HEK293 (cell line): Measurements from ENCODE around the gene NLRP13.
A peak's percentile ranks its signal among the peaks of the same experiment; 100 is the strongest.

Source experiments
- CTCF ChIA-PET: fragments of 350-600 bp; formaldehyde crosslinking; extraction: SDS; loops from one replicate; lab custom pipeline; 2021; ENCODE audit warnings: antibody characterized with exemption; lab: Yijun Ruan, JAX
- POLR2A ChIA-PET: fragments of 300-600 bp; formaldehyde crosslinking; extraction: SDS; loops from one replicate; lab custom pipeline; 2020; ENCODE audit warnings: antibody characterized with exemption, inconsistent platforms; lab: Yijun Ruan, JAX
- H3K27ac ChIP-seq: fragments of 200-500 bp; sonication (Bioruptor generic); 2 replicates; pipeline ENCODE4 v1.5.1; 2014; ENCODE audit warnings: low read depth, low read length, control low read depth, inconsistent platforms; ENCODE audit errors: extremely low read depth
- H3K36me3 ChIP-seq, 2 experiments: fragments of 200-500 bp in 1 of 2; sonication (Bioruptor generic) in 1 of 2; 1 replicate in 1 of 2; 2 replicates in 1 of 2; pipeline ENCODE4 v1.5.1; 2014 to 2017; ENCODE audit warnings: inconsistent platforms in 2 of 2, low read length in 2 of 2; ENCODE audit not compliant: control insufficient read depth in 2 of 2, insufficient read depth in 1 of 2
- H3K4me1 ChIP-seq: fragments of 200-500 bp; sonication (Bioruptor generic); 2 replicates; pipeline ENCODE4 v1.5.1; 2014; ENCODE audit warnings: mild to moderate bottlenecking, low read length, inconsistent platforms; ENCODE audit not compliant: control insufficient read depth, insufficient read depth
- H3K4me3 ChIP-seq: 2 replicates; pipeline ENCODE4 v1.5.1; 2011; ENCODE audit warnings: low read depth, mild to moderate bottlenecking, control low read depth, low read length, moderate library complexity
- H3K9me3 ChIP-seq: fragments of 200-500 bp; sonication (Bioruptor generic); 2 replicates; pipeline ENCODE4 v1.5.1; 2014; ENCODE audit warnings: low read depth, low read length, inconsistent platforms; ENCODE audit not compliant: control insufficient read depth, insufficient read depth
- FEZF1 ChIP-seq: fragments of 450-650 bp; formaldehyde crosslinking; IDR thresholded peaks from 2 replicates; pipeline ENCODE4 v1.5.1; 2016; ENCODE audit warnings: missing biosample characterization, missing genetic modification characterization
- GFI1B ChIP-seq: fragments of 450-650 bp; formaldehyde crosslinking; IDR thresholded peaks from 2 replicates; pipeline ENCODE4 v1.5.1; 2016; ENCODE audit warnings: missing biosample characterization, missing genetic modification characterization
- PRDM1 ChIP-seq: fragments of 450-650 bp; formaldehyde crosslinking; IDR thresholded peaks from 2 replicates; pipeline ENCODE4; 2016; ENCODE audit warnings: missing biosample characterization, missing genetic modification characterization
- TCF7L2 ChIP-seq: IDR thresholded peaks from 2 replicates; pipeline ENCODE4 v1.6.1; 2011; ENCODE audit warnings: low read depth, mild to moderate bottlenecking, inconsistent platforms, low read length, moderate library complexity, borderline replicate concordance
- ZNF16 ChIP-seq: fragments of 450-650 bp; formaldehyde crosslinking; IDR thresholded peaks from 2 replicates; pipeline ENCODE4 v1.5.1; 2016; ENCODE audit warnings: low read depth, missing biosample characterization, missing genetic modification characterization
- ZNF175 ChIP-seq: fragments of 450-650 bp; formaldehyde crosslinking; IDR thresholded peaks from 2 replicates; pipeline ENCODE4 v1.5.1; 2016; ENCODE audit warnings: missing biosample characterization, missing genetic modification characterization
- ZNF19 ChIP-seq: fragments of 450-650 bp; formaldehyde crosslinking; IDR thresholded peaks from 2 replicates; pipeline ENCODE4; 2016; ENCODE audit warnings: missing biosample characterization, missing genetic modification characterization, low read depth
- ZNF280D ChIP-seq: fragments of 450-650 bp; formaldehyde crosslinking; IDR thresholded peaks from 2 replicates; pipeline ENCODE4 v1.5.1; 2016; ENCODE audit warnings: missing biosample characterization, missing genetic modification characterization
- ZNF292 ChIP-seq: fragments of 450-650 bp; formaldehyde crosslinking; IDR thresholded peaks from 2 replicates; pipeline ENCODE4 v1.5.1; 2016; ENCODE audit warnings: low read depth, missing biosample characterization, missing genetic modification characterization, borderline replicate concordance
- ZNF335 ChIP-seq: fragments of 450-650 bp; formaldehyde crosslinking; conservative IDR thresholded peaks from 2 replicates; pipeline ENCODE4 v1.5.1; 2016; ENCODE audit warnings: missing biosample characterization, missing genetic modification characterization
- ZNF362 ChIP-seq: fragments of 450-650 bp; formaldehyde crosslinking; IDR thresholded peaks from 2 replicates; pipeline ENCODE4 v1.5.1; 2016; ENCODE audit warnings: missing biosample characterization, missing genetic modification characterization
- ZNF394 ChIP-seq: fragments of 450-650 bp; formaldehyde crosslinking; IDR thresholded peaks from 2 replicates; pipeline ENCODE4 v1.5.1; 2016; ENCODE audit warnings: missing biosample characterization, missing genetic modification characterization, mild to moderate bottlenecking, moderate library complexity, borderline replicate concordance
- ZNF548 ChIP-seq: fragments of 450-650 bp; formaldehyde crosslinking; IDR thresholded peaks from 2 replicates; pipeline ENCODE4 v1.5.1; 2016; ENCODE audit warnings: missing biosample characterization, missing genetic modification characterization
- ZNF549 ChIP-seq: fragments of 450-650 bp; IDR thresholded peaks from 2 replicates; pipeline ENCODE4 v1.5.1; 2018; ENCODE audit warnings: missing biosample characterization, missing genetic modification characterization, mild to moderate bottlenecking, inconsistent platforms, moderate library complexity
- ZNF561 ChIP-seq: fragments of 450-650 bp; IDR thresholded peaks from 2 replicates; pipeline ENCODE4 v1.5.1; 2018; ENCODE audit warnings: missing biosample characterization, missing genetic modification characterization, borderline replicate concordance
- ZNF571 ChIP-seq: fragments of 450-650 bp; formaldehyde crosslinking; IDR thresholded peaks from 2 replicates; pipeline ENCODE4 v1.5.0; 2017; ENCODE audit warnings: missing biosample characterization, missing genetic modification characterization
- ZNF580 ChIP-seq: fragments of 450-650 bp; formaldehyde crosslinking; IDR thresholded peaks from 2 replicates; pipeline ENCODE4 v1.5.1; 2016; ENCODE audit warnings: missing biosample characterization, missing genetic modification characterization
- ZNF626 ChIP-seq: fragments of 450-650 bp; sonication (Bioruptor Pico); formaldehyde crosslinking; IDR thresholded peaks from 2 replicates; pipeline ENCODE4 v1.5.1; 2018; ENCODE audit warnings: missing biosample characterization, missing genetic modification characterization, inconsistent platforms
- ZNF658 ChIP-seq: fragments of 450-650 bp; formaldehyde crosslinking; IDR thresholded peaks from 2 replicates; pipeline ENCODE4; 2016; ENCODE audit warnings: missing biosample characterization, missing genetic modification characterization
- ZNF670 ChIP-seq: fragments of 450-650 bp; formaldehyde crosslinking; IDR thresholded peaks from 2 replicates; pipeline ENCODE4 v1.5.1; 2016; ENCODE audit warnings: missing biosample characterization, missing genetic modification characterization, low read depth
- ZNF792 ChIP-seq: fragments of 450-650 bp; formaldehyde crosslinking; IDR thresholded peaks from 2 replicates; pipeline ENCODE4 v1.5.1; 2016; ENCODE audit warnings: missing biosample characterization, missing genetic modification characterization
- ZNF837 ChIP-seq: fragments of 450-650 bp; formaldehyde crosslinking; IDR thresholded peaks from 2 replicates; pipeline ENCODE4 v1.5.1; 2016; ENCODE audit warnings: missing biosample characterization, missing genetic modification characterization
- ZSCAN5A ChIP-seq: fragments of 450-650 bp; formaldehyde crosslinking; IDR thresholded peaks from 2 replicates; pipeline ENCODE4 v1.5.1; 2016; ENCODE audit warnings: missing biosample characterization, missing genetic modification characterization

Gene NLRP13

GRCh38 chr19:55923556-55923955 lies 8.6 kb downstream of the NLRP13 start:
- H3K36me3 ChIP-seq = no peaks in the 10 kb centered on the region
- H3K4me3 ChIP-seq = no peak overlapping the region
- no peaks in the 10 kb centered on the region for H3K4me1 ChIP-seq
- no peak for TF ChIP-seq GFI1B (tag by site-specific recombination)
- no peak for TF ChIP-seq FEZF1 (tag by site-specific recombination)
- TF ChIP-seq PRDM1 (tag by site-specific recombination) = no peak
- no peak for TF ChIP-seq ZNF394 (tag by site-specific recombination)
- TF ChIP-seq ZNF580 (tag by site-specific recombination) = no peak
- TF ChIP-seq ZSCAN5A = no peak
- TF ChIP-seq ZNF292 = no peak
- H3K9me3 ChIP-seq = no peaks in the 10 kb centered on the region
- ChIA-PET CTCF (no interaction called here), POLR2A (no interaction called here)
- H3K27ac ChIP-seq = no peak overlapping the region

- TF ChIP-seq ZNF561 (no peak), ZNF175 (tag by site-specific recombination) (no peak), ZNF335 (tag by site-specific recombination) (peak; percentile 53)
- ChIA-PET CTCF (interaction anchor here (0.5 to 1.3 kb wide), 9 partner anchors 12 to 1868 kb away, joined by 3 to 6 read pairs (median 3); no protein-coding TSS in a partner anchor), POLR2A (no interaction called here)
- H3K27ac ChIP-seq = no peak overlapping the region
- H3K4me3 ChIP-seq = no peak overlapping the region
- no peaks in the 10 kb centered on the region for H3K9me3 ChIP-seq
- no peaks in the 10 kb centered on the region for H3K36me3 ChIP-seq
- no peaks in the 10 kb centered on the region for H3K4me1 ChIP-seq
Measured at GRCh38 chr19:55913643-55914268, 18.4 kb downstream of the NLRP13 start.

- CTCF ChIA-PET = interaction anchor here (0.7 to 1.0 kb wide), 2 partner anchors 104 to 153 kb away, joined by 3 to 4 read pairs; no protein-coding TSS in a partner anchor
- no peaks in the 10 kb centered on the region for H3K9me3 ChIP-seq
- no peak for TF ChIP-seq ZNF670 (tag by site-specific recombination)
- H3K4me1 ChIP-seq = no peaks in the 10 kb centered on the region
- POLR2A ChIA-PET = no interaction called here
- no peak overlapping the region for H3K4me3 ChIP-seq
- no peak overlapping the region for H3K27ac ChIP-seq
- H3K36me3 ChIP-seq = no peaks in the 10 kb centered on the region
Measured at GRCh38 chr19:55912916-55913315, 19.2 kb downstream of the NLRP13 start.

GRCh38 chr19:55909801-55910200 lies 22.3 kb downstream of the NLRP13 start:
- ChIA-PET CTCF (interaction anchor here (0.6 kb wide), 1 partner anchor 98 kb away, joined by 6 read pairs; no protein-coding TSS in a partner anchor), POLR2A (no interaction called here)
- Histone ChIP-seq H3K36me3 (no peaks in the 10 kb centered on the region), H3K27ac (no peak overlapping the region), H3K9me3 (no peaks in the 10 kb centered on the region), H3K4me3 (no peak overlapping the region), H3K4me1 (no peaks in the 10 kb centered on the region)
- TF ChIP-seq ZNF658 = no peak
- TF ChIP-seq ZNF548 = no peak
- no peak for TF ChIP-seq ZNF292
- no peak for TF ChIP-seq ZNF335 (tag by site-specific recombination)
- TF ChIP-seq ZNF16 = no peak
- TF ChIP-seq ZNF792 = no peak
- TF ChIP-seq TCF7L2 = no peak
- no peak for TF ChIP-seq ZNF280D (tag by site-specific recombination)
- TF ChIP-seq ZNF837 (tag by site-specific recombination) = no peak
- no peak for TF ChIP-seq ZNF571 (tag by site-specific recombination)
- TF ChIP-seq ZNF19 (tag by site-specific recombination) = no peak
- no peak for TF ChIP-seq ZNF549
- TF ChIP-seq ZNF362 (tag by site-specific recombination) = no peak
- no peak for TF ChIP-seq ZNF626
